Liver (tissue), 9 donors: ENCODE data around the gene TGM6. TPM values are rescaled to one million over a fixed set of nuclear protein-coding genes. Genes with fewer than 3 reads are reported as not detected.

Experiments used
- DNase-seq: peaks from one replicate; pipeline ENCODE4 v3.0.0-alpha.2; 2017; ENCODE audit warnings: low spot score
- H3K27ac ChIP-seq, 2 donors: one replicate each; pipeline ENCODE4 v1.7.0; 2013; ENCODE audit warnings: inconsistent platforms in 2 of 2, low read length in 2 of 2, control low read depth in 1 of 2, low read depth in 1 of 2, mild to moderate bottlenecking in 1 of 2
- H3K27me3 ChIP-seq, 4 donors: one replicate each; pipeline versions ENCODE4 v1.6.1 to v1.7.0; 2013; ENCODE audit warnings: low read length in 3 of 4, inconsistent platforms in 1 of 4, mild to moderate bottlenecking in 1 of 4, moderate library complexity in 1 of 4; ENCODE audit not compliant: control insufficient read depth in 4 of 4, insufficient read depth in 4 of 4
- H3K36me3 ChIP-seq, 4 donors: one replicate each; pipeline versions ENCODE4 v1.6.1 to v1.7.0; 2013; ENCODE audit warnings: low read length in 3 of 4, mild to moderate bottlenecking in 3 of 4, low read depth in 1 of 4, moderate library complexity in 1 of 4; ENCODE audit not compliant: control insufficient read depth in 4 of 4, insufficient read depth in 3 of 4
- H3K4me1 ChIP-seq, 4 donors: one replicate each; pipeline versions ENCODE4 v1.6.1 to v1.7.0; 2013; ENCODE audit warnings: low read length in 3 of 4, mild to moderate bottlenecking in 3 of 4, moderate library complexity in 1 of 4; ENCODE audit not compliant: control insufficient read depth in 4 of 4, insufficient read depth in 4 of 4
- H3K4me3 ChIP-seq, 3 donors: one replicate each; pipeline versions ENCODE4 v1.6.1 to v1.7.0; 2013; ENCODE audit warnings: low read length in 3 of 3, control low read depth in 1 of 3, low read depth in 1 of 3, mild to moderate bottlenecking in 1 of 3
- H3K9ac ChIP-seq, 2 donors: one replicate each; pipeline ENCODE4 v1.7.0; 2013; ENCODE audit warnings: low read length in 2 of 2, mild to moderate bottlenecking in 2 of 2, moderate library complexity in 2 of 2, control low read depth in 1 of 2, low read depth in 1 of 2
- H3K9me3 ChIP-seq, 4 donors: one replicate each; pipeline versions ENCODE4 v1.6.1 to v1.7.0; 2013; ENCODE audit warnings: low read length in 3 of 4; ENCODE audit not compliant: control insufficient read depth in 4 of 4
- ATF3 ChIP-seq: IDR thresholded peaks from 2 replicates; pipeline ENCODE4 v1.6.1; 2016; ENCODE audit warnings: antibody characterized with exemption
- CTCF ChIP-seq: fragments of 150-350 bp; IDR thresholded peaks from 2 replicates; pipeline ENCODE4 v1.5.1; 2017; ENCODE audit warnings: improper control_type of control experiment, low read depth, low read length; ENCODE audit not compliant: missing input control
- FOXA1 ChIP-seq: IDR thresholded peaks from 2 replicates; pipeline ENCODE4 v1.6.1; 2016; ENCODE audit warnings: antibody characterized with exemption
- FOXA2 ChIP-seq: IDR thresholded peaks from 2 replicates; pipeline ENCODE4 v1.6.1; 2016; ENCODE audit warnings: antibody characterized with exemption
- GABPA ChIP-seq, 2 donors: IDR thresholded peaks in 1 of 2; conservative IDR thresholded peaks in 1 of 2; 2 replicates each; pipeline ENCODE4 v1.6.1; 2016; ENCODE audit warnings: antibody characterized with exemption in 2 of 2, mild to moderate bottlenecking in 1 of 2, moderate library complexity in 1 of 2
- HNF4A ChIP-seq, 2 donors: conservative IDR thresholded peaks; 2 replicates each; pipeline ENCODE4 v1.6.1; 2016; ENCODE audit warnings: antibody characterized with exemption in 2 of 2, mild to moderate bottlenecking in 2 of 2
- JUND ChIP-seq, 2 donors: IDR thresholded peaks; 2 replicates each; pipeline ENCODE4 v1.6.1; 2016; ENCODE audit warnings: antibody characterized with exemption in 2 of 2
- MAX ChIP-seq: IDR thresholded peaks from 2 replicates; pipeline ENCODE4 v1.6.1; 2016; ENCODE audit warnings: antibody characterized with exemption
- RAD21 ChIP-seq, 2 donors: IDR thresholded peaks; 2 replicates each; pipeline ENCODE4 v1.6.1; 2016; ENCODE audit warnings: antibody characterized with exemption in 2 of 2, mild to moderate bottlenecking in 2 of 2
- REST ChIP-seq: IDR thresholded peaks from 2 replicates; pipeline ENCODE4 v1.6.1; 2016; ENCODE audit warnings: antibody characterized with exemption, mild to moderate bottlenecking
- RXRA ChIP-seq, 2 donors: IDR thresholded peaks; 2 replicates each; pipeline ENCODE4 v1.6.1; 2017 to 2018; ENCODE audit warnings: antibody characterized with exemption in 2 of 2, mild to moderate bottlenecking in 1 of 2
- SP1 ChIP-seq: IDR thresholded peaks from 2 replicates; pipeline ENCODE4 v1.6.1; 2018; ENCODE audit warnings: antibody characterized with exemption, mild to moderate bottlenecking
- TAF1 ChIP-seq: conservative IDR thresholded peaks from 2 replicates; pipeline ENCODE4 v1.6.1; 2016; ENCODE audit warnings: antibody characterized with exemption, mild to moderate bottlenecking
- YY1 ChIP-seq: IDR thresholded peaks from 2 replicates; pipeline ENCODE4 v1.6.1; 2016; ENCODE audit warnings: antibody characterized with exemption, mild to moderate bottlenecking
- ZBTB33 ChIP-seq: IDR thresholded peaks from 2 replicates; pipeline ENCODE4 v1.6.1; 2016; ENCODE audit warnings: antibody characterized with exemption
- WGBS: extraction: QIAGEN DNeasy Blood & Tissue Kit; methylation state at CpG from one replicate; pipeline ENCODE4 v1.1.7; 2013; 5-methylcytosine and 5-hydroxymethylcytosine counted together
- polyA plus RNA-seq, 2 donors: library from polyadenylated mRNA; stranded (reverse) in 1 of 2; unstranded in 1 of 2; fragments of 200-250 nt in 1 of 2; fragments of >200 nt in 1 of 2; fragmentation: Nextera tagmentation in 1 of 2; extraction: Ambion mirVana in 1 of 2; gene quantifications; one replicate each; pipeline versions ENCODE4 v1.2.1 to v1.2.3, GENCODE V29; 2013 to 2015
- total RNA-seq, 2 donors: library from RNA; depleted of rRNA; stranded (reverse); fragments of >200 nt; gene quantifications; one replicate each; pipeline ENCODE4 v1.2.3, GENCODE V29; 2014
- donor health status: healthy.
- donor health status: healthy.
- donor health status: healthy.
- donor health status: healthy.
- donor health status: healthy.

Gene TGM6
- total and polyA plus RNA-seq, 4 donors: not detected

- DNase-seq: no peak
- 67% methylated on average over 4 of the region's 4 CpGs for WGBS
- Histone ChIP-seq H3K9me3 (no peaks in the 10 kb centered on the region), H3K4me1 (no peaks in the 10 kb centered on the region), H3K9ac (no peak overlapping the region), H3K36me3 (no peaks in the 10 kb centered on the region), H3K4me3 (no peak overlapping the region), H3K27ac (no peak overlapping the region), H3K27me3 (no peaks in the 10 kb centered on the region)
- TF ChIP-seq REST (no peak), CTCF (no peak), YY1 (no peak)
These were observed 49.8 kb downstream of the TGM6 start for GRCh38 chr20:2430538-2430937.

- Histone ChIP-seq H3K9me3 (no peaks in the 10 kb centered on the region), H3K27me3 (no peaks in the 10 kb centered on the region), H3K4me3 (no peak overlapping the region), H3K9ac (no peak overlapping the region), H3K4me1 (no peaks in the 10 kb centered on the region), H3K36me3 (no peaks in the 10 kb centered on the region), H3K27ac (no peak overlapping the region)
- WGBS: 33% methylated on average over 1 of the region's 1 CpG
- TF ChIP-seq JUND (IDR thresholded peaks at IDR 0.05) (no peak), SP1 (no peak), ATF3 (no peak), FOXA2 (no peak), HNF4A (conservative IDR thresholded peaks at IDR 0.05) (no peak), FOXA1 (no peak), REST (no peak), MAX (no peak), RAD21 (IDR thresholded peaks at IDR 0.05) (no peak), RXRA (IDR thresholded peaks at IDR 0.05) (no peak), CTCF (no peak), ZBTB33 (no peak), TAF1 (no peak), GABPA (IDR thresholded peaks at IDR 0.05 in 1 of 2, conservative IDR thresholded peaks at IDR 0.05 in 1 of 2) (no peak)
- DNase-seq: no peak
These were observed 50.5 kb downstream of the TGM6 start for GRCh38 chr20:2431185-2431584.
